ENCODE results near the gene FRAT1.

Gene FRAT1

GRCh38 chr10:97307866-97308780, 10.9 kb upstream of the FRAT1 start:
- no peak for DNase-seq (ENCODE audit: low read depth)

- no peak for DNase-seq (ENCODE audit: low read depth)
Observed at GRCh38 chr10:97311111-97311626, 7.9 kb upstream of the FRAT1 start.

- no peak for DNase-seq (ENCODE audit: low read depth)
Observed at GRCh38 chr10:97312897-97313296, 6.2 kb upstream of the FRAT1 start.

- no peak for DNase-seq (ENCODE audit: low read depth)
Observed at GRCh38 chr10:97314671-97315070, 4.4 kb upstream of the FRAT1 start.

- DNase-seq (ENCODE audit: low read depth): peak; percentile 45
Observed at GRCh38 chr10:97319671-97320479, 804 bp downstream of the FRAT1 start.

GRCh38 chr10:97320480-97321031, 1.5 kb downstream of the FRAT1 start:
- no peak for DNase-seq (ENCODE audit: low read depth)

GRCh38 chr10:97321032-97321803, 2.1 kb downstream of the FRAT1 start:
- no peak for DNase-seq (ENCODE audit: low read depth)

- DNase-seq (ENCODE audit: low read depth): no peak
Observed at GRCh38 chr10:97321804-97322190, 2.7 kb downstream of the FRAT1 start.

- DNase-seq (ENCODE audit: low read depth): no peak
Observed at GRCh38 chr10:97323501-97323900, 4.4 kb downstream of the FRAT1 start.

- no peak for DNase-seq (ENCODE audit: low read depth)
Observed at GRCh38 chr10:97325754-97326153, 6.7 kb downstream of the FRAT1 start.

GRCh38 chr10:97327348-97328294, 8.6 kb downstream of the FRAT1 start:
- no peak for DNase-seq (ENCODE audit: low read depth)

GRCh38 chr10:97328646-97329453, 9.8 kb downstream of the FRAT1 start:
- DNase-seq (ENCODE audit: low read depth): no peak

GRCh38 chr10:97329766-97330165, 10.7 kb downstream of the FRAT1 start:
- DNase-seq (ENCODE audit: low read depth): no peak

GRCh38 chr10:97331153-97331703, 12.2 kb downstream of the FRAT1 start:
- DNase-seq (ENCODE audit: low read depth): no peak

- no peak for DNase-seq (ENCODE audit: low read depth)
Observed at GRCh38 chr10:97332591-97333350, 13.7 kb downstream of the FRAT1 start.

GRCh38 chr10:97333351-97333600, 14.2 kb downstream of the FRAT1 start:
- DNase-seq (ENCODE audit: low read depth): no peak

GRCh38 chr10:97333601-97334369, 14.7 kb downstream of the FRAT1 start:
- no peak for DNase-seq (ENCODE audit: low read depth)

All from activated gamma-delta T cell treated with anti-CD3 and anti-CD28 coated beads, Interleukin-2, amount 50 U/mL, for 16 hours (primary cell).